A549 (cell line): Measurements from ENCODE around the gene SELPLG.

Experiments
- CTCF ChIP-seq: fragments of >200 bp; sonication (Bioruptor Twin); formaldehyde crosslinking; IDR thresholded peaks from 3 replicates; pipeline ENCODE4 v1.5.1; 2016
- EP300 ChIP-seq, 2 experiments: fragments of >200 bp; sonication (Bioruptor Twin); formaldehyde crosslinking; IDR thresholded peaks; 2 replicates in 1 of 2; 3 replicates in 1 of 2; pipeline ENCODE4 v1.6.1; 2016 to 2017
- HOXA7 ChIP-seq: fragments of 250-450 bp; sonication (Bioruptor Pico); IDR thresholded peaks from 2 replicates; pipeline ENCODE4 v1.5.0; 2020; ENCODE audit warnings: mild to moderate bottlenecking, moderate library complexity
- MAX ChIP-seq: IDR thresholded peaks from 2 replicates; pipeline ENCODE4 v1.6.1; 2012
- POLR2A ChIP-seq: IDR thresholded peaks from 2 replicates; pipeline ENCODE4 v1.6.1; 2012; ENCODE audit warnings: mild to moderate bottlenecking, low read length

- TF ChIP-seq CTCF (no peak), EP300 (IDR thresholded peaks at IDR 0.05) (no peak), MAX (no peak), POLR2A (no peak), HOXA7 (no peak)
These were observed 34.2 kb downstream of the SELPLG start for GRCh38 chr12:108599541-108599940.
